Liver (tissue), 9 donors: Measurements from ENCODE around the gene BDKRB1. TPM values are rescaled to one million over a fixed set of nuclear protein-coding genes. Genes with fewer than 3 reads are reported as not detected.

ENCODE experiments used
- DNase-seq: peaks from one replicate; pipeline ENCODE4 v3.0.0-alpha.2; 2017; ENCODE audit warnings: low spot score
- H3K27ac ChIP-seq, 2 donors: one replicate each; pipeline ENCODE4 v1.7.0; 2013; ENCODE audit warnings: inconsistent platforms in 2 of 2, low read length in 2 of 2, control low read depth in 1 of 2, low read depth in 1 of 2, mild to moderate bottlenecking in 1 of 2
- H3K27me3 ChIP-seq, 4 donors: one replicate each; pipeline versions ENCODE4 v1.6.1 to v1.7.0; 2013; ENCODE audit warnings: low read length in 3 of 4, inconsistent platforms in 1 of 4, mild to moderate bottlenecking in 1 of 4, moderate library complexity in 1 of 4; ENCODE audit not compliant: control insufficient read depth in 4 of 4, insufficient read depth in 4 of 4
- H3K36me3 ChIP-seq, 4 donors: one replicate each; pipeline versions ENCODE4 v1.6.1 to v1.7.0; 2013; ENCODE audit warnings: low read length in 3 of 4, mild to moderate bottlenecking in 3 of 4, low read depth in 1 of 4, moderate library complexity in 1 of 4; ENCODE audit not compliant: control insufficient read depth in 4 of 4, insufficient read depth in 3 of 4
- H3K4me1 ChIP-seq, 4 donors: one replicate each; pipeline versions ENCODE4 v1.6.1 to v1.7.0; 2013; ENCODE audit warnings: low read length in 3 of 4, mild to moderate bottlenecking in 3 of 4, moderate library complexity in 1 of 4; ENCODE audit not compliant: control insufficient read depth in 4 of 4, insufficient read depth in 4 of 4
- H3K4me3 ChIP-seq, 3 donors: one replicate each; pipeline versions ENCODE4 v1.6.1 to v1.7.0; 2013; ENCODE audit warnings: low read length in 3 of 3, control low read depth in 1 of 3, low read depth in 1 of 3, mild to moderate bottlenecking in 1 of 3
- H3K9ac ChIP-seq, 2 donors: one replicate each; pipeline ENCODE4 v1.7.0; 2013; ENCODE audit warnings: low read length in 2 of 2, mild to moderate bottlenecking in 2 of 2, moderate library complexity in 2 of 2, control low read depth in 1 of 2, low read depth in 1 of 2
- H3K9me3 ChIP-seq, 4 donors: one replicate each; pipeline versions ENCODE4 v1.6.1 to v1.7.0; 2013; ENCODE audit warnings: low read length in 3 of 4; ENCODE audit not compliant: control insufficient read depth in 4 of 4
- EGR1 ChIP-seq, 2 donors: IDR thresholded peaks; 2 replicates each; pipeline ENCODE4 v1.6.1; 2016 to 2018; ENCODE audit warnings: antibody characterized with exemption in 2 of 2, low read depth in 2 of 2
- FOXA1 ChIP-seq: IDR thresholded peaks from 2 replicates; pipeline ENCODE4 v1.6.1; 2016; ENCODE audit warnings: antibody characterized with exemption
- FOXA2 ChIP-seq: IDR thresholded peaks from 2 replicates; pipeline ENCODE4 v1.6.1; 2016; ENCODE audit warnings: antibody characterized with exemption
- GABPA ChIP-seq, 2 donors: IDR thresholded peaks in 1 of 2; conservative IDR thresholded peaks in 1 of 2; 2 replicates each; pipeline ENCODE4 v1.6.1; 2016; ENCODE audit warnings: antibody characterized with exemption in 2 of 2, mild to moderate bottlenecking in 1 of 2, moderate library complexity in 1 of 2
- HNF4A ChIP-seq, 2 donors: conservative IDR thresholded peaks; 2 replicates each; pipeline ENCODE4 v1.6.1; 2016; ENCODE audit warnings: antibody characterized with exemption in 2 of 2, mild to moderate bottlenecking in 2 of 2
- HNF4G ChIP-seq: IDR thresholded peaks from 2 replicates; pipeline ENCODE4 v1.6.1; 2016; ENCODE audit warnings: antibody characterized with exemption
- JUND ChIP-seq, 2 donors: IDR thresholded peaks; 2 replicates each; pipeline ENCODE4 v1.6.1; 2016; ENCODE audit warnings: antibody characterized with exemption in 2 of 2
- NR2F2 ChIP-seq: IDR thresholded peaks from 2 replicates; pipeline ENCODE4 v1.6.1; 2016; ENCODE audit warnings: antibody characterized with exemption
- RAD21 ChIP-seq, 2 donors: IDR thresholded peaks; 2 replicates each; pipeline ENCODE4 v1.6.1; 2016; ENCODE audit warnings: antibody characterized with exemption in 2 of 2, mild to moderate bottlenecking in 2 of 2
- RXRA ChIP-seq, 2 donors: IDR thresholded peaks; 2 replicates each; pipeline ENCODE4 v1.6.1; 2017 to 2018; ENCODE audit warnings: antibody characterized with exemption in 2 of 2, mild to moderate bottlenecking in 1 of 2
- SP1 ChIP-seq: IDR thresholded peaks from 2 replicates; pipeline ENCODE4 v1.6.1; 2018; ENCODE audit warnings: antibody characterized with exemption, mild to moderate bottlenecking
- TAF1 ChIP-seq: conservative IDR thresholded peaks from 2 replicates; pipeline ENCODE4 v1.6.1; 2016; ENCODE audit warnings: antibody characterized with exemption, mild to moderate bottlenecking
- YY1 ChIP-seq: IDR thresholded peaks from 2 replicates; pipeline ENCODE4 v1.6.1; 2016; ENCODE audit warnings: antibody characterized with exemption, mild to moderate bottlenecking
- WGBS: extraction: QIAGEN DNeasy Blood & Tissue Kit; methylation state at CpG from one replicate; pipeline ENCODE4 v1.1.7; 2013; 5-methylcytosine and 5-hydroxymethylcytosine counted together
- polyA plus RNA-seq, 2 donors: library from polyadenylated mRNA; stranded (reverse) in 1 of 2; unstranded in 1 of 2; fragments of 200-250 nt in 1 of 2; fragments of >200 nt in 1 of 2; fragmentation: Nextera tagmentation in 1 of 2; extraction: Ambion mirVana in 1 of 2; gene quantifications; one replicate each; pipeline versions ENCODE4 v1.2.1 to v1.2.3, GENCODE V29; 2013 to 2015
- total RNA-seq, 2 donors: library from RNA; depleted of rRNA; stranded (reverse); fragments of >200 nt; gene quantifications; one replicate each; pipeline ENCODE4 v1.2.3, GENCODE V29; 2014
- TF ChIP-seq, protein P1 (sequence below): IDR thresholded peaks from 2 replicates; pipeline ENCODE4 v1.6.1; 2016; ENCODE audit warnings: antibody characterized with exemption
- TF ChIP-seq, protein P2 (sequence below): IDR thresholded peaks from 2 replicates; pipeline ENCODE4 v1.6.1; 2016; ENCODE audit warnings: antibody characterized with exemption, mild to moderate bottlenecking
- TF ChIP-seq, protein P3 (sequence below): IDR thresholded peaks from 2 replicates; pipeline ENCODE4 v1.6.1; 2016; ENCODE audit warnings: antibody characterized with exemption
- TF ChIP-seq, protein P4 (sequence below): IDR thresholded peaks from 2 replicates; pipeline ENCODE4 v1.6.1; 2016; ENCODE audit warnings: antibody characterized with exemption
- TF ChIP-seq, protein P5 (sequence below): fragments of 150-350 bp; IDR thresholded peaks from 2 replicates; pipeline ENCODE4 v1.5.1; 2017; ENCODE audit warnings: improper control_type of control experiment, low read depth, low read length; ENCODE audit not compliant: missing input control
- donor health status: healthy.
- donor health status: healthy.
- donor health status: healthy.
- donor health status: healthy.
- donor health status: healthy.

The BDKRB1 gene
- total and polyA plus RNA-seq, 4 donors: not detected

DNA sequence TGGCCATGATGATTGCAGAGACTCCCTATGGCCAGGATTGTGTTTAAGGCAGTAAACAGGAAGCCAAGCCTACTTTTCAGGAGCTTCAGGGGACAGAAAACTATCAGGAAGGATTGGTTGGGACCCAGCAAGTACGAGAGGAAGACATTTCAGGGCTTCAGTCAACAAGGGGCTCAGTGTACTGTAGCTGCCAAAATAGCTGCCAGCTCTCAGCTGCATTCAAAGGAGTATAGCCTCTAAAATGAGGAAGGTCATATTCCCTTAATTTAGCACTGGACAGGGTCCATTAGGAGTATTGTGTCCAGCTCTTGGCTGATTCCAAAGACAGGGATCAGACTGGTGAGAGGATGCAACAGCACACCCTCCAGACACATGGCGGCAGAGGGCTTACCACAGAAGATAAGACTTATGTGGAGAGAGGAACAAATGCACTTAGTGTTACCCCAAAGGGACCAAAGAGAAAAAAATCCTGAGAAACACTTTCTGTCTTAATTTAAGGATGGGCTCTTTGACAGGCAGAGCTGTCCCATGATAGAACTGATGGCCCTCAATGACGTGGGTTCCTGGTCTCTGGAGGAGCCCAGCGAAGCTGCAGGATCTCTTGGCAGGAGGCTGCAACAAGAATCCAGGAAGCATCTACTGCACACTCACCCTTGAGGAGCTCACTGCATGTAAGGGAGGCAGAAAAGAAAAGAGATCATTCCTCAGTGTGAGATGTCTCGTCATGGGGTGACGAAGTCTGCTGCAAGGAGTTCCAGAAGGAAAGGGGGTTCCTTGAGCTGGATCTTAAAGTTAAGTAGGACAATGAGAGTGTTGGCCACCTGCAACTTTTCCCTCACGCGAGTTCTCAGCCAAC lies 14.8 kb downstream of the BDKRB1 start:
- peak; percentile 19 for DNase-seq

More for the DNA sequence above, 14.8 kb downstream of the BDKRB1 start:
- Histone ChIP-seq H3K9me3 (no peaks in the 10 kb centered on the region), H3K27me3 (no peaks in the 10 kb centered on the region), H3K4me1 (peaks cover 0 to 18% (median 10%) of the 10 kb centered on the region in 4 donors), H3K9ac (no peak overlapping the region), H3K4me3 (no peak overlapping the region), H3K36me3 (no peaks in the 10 kb centered on the region), H3K27ac (no peak overlapping the region)
- WGBS: 93% methylated on average over 8 of the region's 8 CpGs
- TF ChIP-seq NR2F2 (no peak), EGR1 (IDR thresholded peaks at IDR 0.05; ENCODE audit: low read depth in 2 of 2) (no peak), JUND (IDR thresholded peaks at IDR 0.05) (no peak), GABPA (IDR thresholded peaks at IDR 0.05 in 1 of 2, conservative IDR thresholded peaks at IDR 0.05 in 1 of 2) (no peak), FOXA2 (no peak), HNF4A (conservative IDR thresholded peaks at IDR 0.05) (no peak), FOXA1 (no peak), TAF1 (no peak), YY1 (no peak), RXRA (IDR thresholded peaks at IDR 0.05) (no peak), HNF4G (no peak), RAD21 (IDR thresholded peaks at IDR 0.05) (no peak), SP1 (no peak)
- TF ChIP-seq, protein P1, sequence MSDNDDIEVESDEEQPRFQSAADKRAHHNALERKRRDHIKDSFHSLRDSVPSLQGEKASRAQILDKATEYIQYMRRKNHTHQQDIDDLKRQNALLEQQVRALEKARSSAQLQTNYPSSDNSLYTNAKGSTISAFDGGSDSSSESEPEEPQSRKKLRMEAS: no peak
- TF ChIP-seq, protein P2, sequence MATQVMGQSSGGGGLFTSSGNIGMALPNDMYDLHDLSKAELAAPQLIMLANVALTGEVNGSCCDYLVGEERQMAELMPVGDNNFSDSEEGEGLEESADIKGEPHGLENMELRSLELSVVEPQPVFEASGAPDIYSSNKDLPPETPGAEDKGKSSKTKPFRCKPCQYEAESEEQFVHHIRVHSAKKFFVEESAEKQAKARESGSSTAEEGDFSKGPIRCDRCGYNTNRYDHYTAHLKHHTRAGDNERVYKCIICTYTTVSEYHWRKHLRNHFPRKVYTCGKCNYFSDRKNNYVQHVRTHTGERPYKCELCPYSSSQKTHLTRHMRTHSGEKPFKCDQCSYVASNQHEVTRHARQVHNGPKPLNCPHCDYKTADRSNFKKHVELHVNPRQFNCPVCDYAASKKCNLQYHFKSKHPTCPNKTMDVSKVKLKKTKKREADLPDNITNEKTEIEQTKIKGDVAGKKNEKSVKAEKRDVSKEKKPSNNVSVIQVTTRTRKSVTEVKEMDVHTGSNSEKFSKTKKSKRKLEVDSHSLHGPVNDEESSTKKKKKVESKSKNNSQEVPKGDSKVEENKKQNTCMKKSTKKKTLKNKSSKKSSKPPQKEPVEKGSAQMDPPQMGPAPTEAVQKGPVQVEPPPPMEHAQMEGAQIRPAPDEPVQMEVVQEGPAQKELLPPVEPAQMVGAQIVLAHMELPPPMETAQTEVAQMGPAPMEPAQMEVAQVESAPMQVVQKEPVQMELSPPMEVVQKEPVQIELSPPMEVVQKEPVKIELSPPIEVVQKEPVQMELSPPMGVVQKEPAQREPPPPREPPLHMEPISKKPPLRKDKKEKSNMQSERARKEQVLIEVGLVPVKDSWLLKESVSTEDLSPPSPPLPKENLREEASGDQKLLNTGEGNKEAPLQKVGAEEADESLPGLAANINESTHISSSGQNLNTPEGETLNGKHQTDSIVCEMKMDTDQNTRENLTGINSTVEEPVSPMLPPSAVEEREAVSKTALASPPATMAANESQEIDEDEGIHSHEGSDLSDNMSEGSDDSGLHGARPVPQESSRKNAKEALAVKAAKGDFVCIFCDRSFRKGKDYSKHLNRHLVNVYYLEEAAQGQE: no peak
- TF ChIP-seq, protein P3, sequence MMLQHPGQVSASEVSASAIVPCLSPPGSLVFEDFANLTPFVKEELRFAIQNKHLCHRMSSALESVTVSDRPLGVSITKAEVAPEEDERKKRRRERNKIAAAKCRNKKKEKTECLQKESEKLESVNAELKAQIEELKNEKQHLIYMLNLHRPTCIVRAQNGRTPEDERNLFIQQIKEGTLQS: no peak
- TF ChIP-seq, protein P4, sequence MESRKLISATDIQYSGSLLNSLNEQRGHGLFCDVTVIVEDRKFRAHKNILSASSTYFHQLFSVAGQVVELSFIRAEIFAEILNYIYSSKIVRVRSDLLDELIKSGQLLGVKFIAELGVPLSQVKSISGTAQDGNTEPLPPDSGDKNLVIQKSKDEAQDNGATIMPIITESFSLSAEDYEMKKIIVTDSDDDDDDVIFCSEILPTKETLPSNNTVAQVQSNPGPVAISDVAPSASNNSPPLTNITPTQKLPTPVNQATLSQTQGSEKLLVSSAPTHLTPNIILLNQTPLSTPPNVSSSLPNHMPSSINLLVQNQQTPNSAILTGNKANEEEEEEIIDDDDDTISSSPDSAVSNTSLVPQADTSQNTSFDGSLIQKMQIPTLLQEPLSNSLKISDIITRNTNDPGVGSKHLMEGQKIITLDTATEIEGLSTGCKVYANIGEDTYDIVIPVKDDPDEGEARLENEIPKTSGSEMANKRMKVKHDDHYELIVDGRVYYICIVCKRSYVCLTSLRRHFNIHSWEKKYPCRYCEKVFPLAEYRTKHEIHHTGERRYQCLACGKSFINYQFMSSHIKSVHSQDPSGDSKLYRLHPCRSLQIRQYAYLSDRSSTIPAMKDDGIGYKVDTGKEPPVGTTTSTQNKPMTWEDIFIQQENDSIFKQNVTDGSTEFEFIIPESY: no peak
- TF ChIP-seq, protein P5, sequence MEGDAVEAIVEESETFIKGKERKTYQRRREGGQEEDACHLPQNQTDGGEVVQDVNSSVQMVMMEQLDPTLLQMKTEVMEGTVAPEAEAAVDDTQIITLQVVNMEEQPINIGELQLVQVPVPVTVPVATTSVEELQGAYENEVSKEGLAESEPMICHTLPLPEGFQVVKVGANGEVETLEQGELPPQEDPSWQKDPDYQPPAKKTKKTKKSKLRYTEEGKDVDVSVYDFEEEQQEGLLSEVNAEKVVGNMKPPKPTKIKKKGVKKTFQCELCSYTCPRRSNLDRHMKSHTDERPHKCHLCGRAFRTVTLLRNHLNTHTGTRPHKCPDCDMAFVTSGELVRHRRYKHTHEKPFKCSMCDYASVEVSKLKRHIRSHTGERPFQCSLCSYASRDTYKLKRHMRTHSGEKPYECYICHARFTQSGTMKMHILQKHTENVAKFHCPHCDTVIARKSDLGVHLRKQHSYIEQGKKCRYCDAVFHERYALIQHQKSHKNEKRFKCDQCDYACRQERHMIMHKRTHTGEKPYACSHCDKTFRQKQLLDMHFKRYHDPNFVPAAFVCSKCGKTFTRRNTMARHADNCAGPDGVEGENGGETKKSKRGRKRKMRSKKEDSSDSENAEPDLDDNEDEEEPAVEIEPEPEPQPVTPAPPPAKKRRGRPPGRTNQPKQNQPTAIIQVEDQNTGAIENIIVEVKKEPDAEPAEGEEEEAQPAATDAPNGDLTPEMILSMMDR: no peak
